Measurements from ENCODE around the gene AGAP3. TPM values are rescaled to one million over a fixed set of nuclear protein-coding genes. Genes with fewer than 3 reads are reported as not detected.

AGAP3 gene
- polyA plus RNA-seq, 1 of the 3 experiments (the other 2 are of a cell fraction): 126 TPM

GRCh38 chr7:151140826-151141225, 54.6 kb downstream of the AGAP3 start:
- Histone ChIP-seq H3K9ac (no peak overlapping the region), H3F3A (replicated peaks; ENCODE audit: insufficient read depth) (peaks cover 6% of the 10 kb centered on the region), H2AFZ (ENCODE audit: low read depth) (no peak overlapping the region), H3K4me2 (no peak overlapping the region), H3K79me2 (ENCODE audit: insufficient read depth) (no peaks in the 10 kb centered on the region), H3K27ac (ENCODE audit: low read depth in 2 of 2, low read length in 1 of 2) (no peak overlapping the region), H3K27me3 (ENCODE audit: insufficient read depth) (no peaks in the 10 kb centered on the region), H3K4me1 (ENCODE audit: control insufficient read depth in 1 of 2, insufficient read depth in 2 of 2, low read depth in 1 of 2, low read length in 1 of 2) (peaks cover 0 to 14% of the 10 kb centered on the region in 2 experiments; a peak in 1 of 4 replicates), H3K9me3 (no peaks in the 10 kb centered on the region), H3K4me3 (ENCODE audit: low read depth in 2 of 2, low read length in 1 of 2) (no peak overlapping the region), H3K9me2 (no peaks in the 10 kb centered on the region), H3K36me3 (replicated peaks in 1 of 2; ENCODE audit: control insufficient read depth in 1 of 2, insufficient read depth in 2 of 2, low read length in 1 of 2) (peaks cover 28 to 83% of the 10 kb centered on the region in 2 experiments), H4K20me1 (ENCODE audit: insufficient read depth) (no peaks in the 10 kb centered on the region)
- CTCF ChIA-PET: interaction anchor here (0.6 to 10.0 kb wide), 8 partner anchors 15 to 34 kb away, joined by 3 to 73 read pairs (median 8); partner anchors contain the start of gene GBX1
- no peak for DNase-seq
- TF ChIP-seq NRF1 (IDR thresholded peaks at IDR 0.05; ENCODE audit: low read depth, low read length) (no peak), MXI1 (IDR thresholded peaks at IDR 0.05; ENCODE audit: low read depth, low read length) (no peak), JUND (IDR thresholded peaks at IDR 0.05) (no peak), ELF1 (IDR thresholded peaks at IDR 0.05) (no peak), NFIC (IDR thresholded peaks at IDR 0.05; ENCODE audit: borderline replicate concordance) (no peak), GATA2 (CRISPR knock-in tag; IDR thresholded peaks at IDR 0.05) (no peak), RFX5 (IDR thresholded peaks at IDR 0.05; ENCODE audit: low read length) (no peak), ZBTB33 (IDR thresholded peaks at IDR 0.05; ENCODE audit: borderline replicate concordance, low read depth) (no peak)
- TF ChIP-seq, protein P1, sequence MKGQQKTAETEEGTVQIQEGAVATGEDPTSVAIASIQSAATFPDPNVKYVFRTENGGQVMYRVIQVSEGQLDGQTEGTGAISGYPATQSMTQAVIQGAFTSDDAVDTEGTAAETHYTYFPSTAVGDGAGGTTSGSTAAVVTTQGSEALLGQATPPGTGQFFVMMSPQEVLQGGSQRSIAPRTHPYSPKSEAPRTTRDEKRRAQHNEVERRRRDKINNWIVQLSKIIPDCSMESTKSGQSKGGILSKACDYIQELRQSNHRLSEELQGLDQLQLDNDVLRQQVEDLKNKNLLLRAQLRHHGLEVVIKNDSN (IDR thresholded peaks at IDR 0.05; ENCODE audit: borderline replicate concordance, low read depth): no peak
- TF ChIP-seq, protein P2, sequence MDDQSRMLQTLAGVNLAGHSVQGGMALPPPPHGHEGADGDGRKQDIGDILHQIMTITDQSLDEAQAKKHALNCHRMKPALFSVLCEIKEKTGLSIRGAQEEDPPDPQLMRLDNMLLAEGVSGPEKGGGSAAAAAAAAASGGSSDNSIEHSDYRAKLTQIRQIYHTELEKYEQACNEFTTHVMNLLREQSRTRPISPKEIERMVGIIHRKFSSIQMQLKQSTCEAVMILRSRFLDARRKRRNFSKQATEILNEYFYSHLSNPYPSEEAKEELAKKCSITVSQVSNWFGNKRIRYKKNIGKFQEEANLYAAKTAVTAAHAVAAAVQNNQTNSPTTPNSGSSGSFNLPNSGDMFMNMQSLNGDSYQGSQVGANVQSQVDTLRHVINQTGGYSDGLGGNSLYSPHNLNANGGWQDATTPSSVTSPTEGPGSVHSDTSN (IDR thresholded peaks at IDR 0.05): no peak
- 97% methylated on average over 6 of the region's 7 CpGs for WGBS (ENCODE audit: low lambda C conversion rate)
- POLR2A ChIA-PET: no interaction called here

DNA sequence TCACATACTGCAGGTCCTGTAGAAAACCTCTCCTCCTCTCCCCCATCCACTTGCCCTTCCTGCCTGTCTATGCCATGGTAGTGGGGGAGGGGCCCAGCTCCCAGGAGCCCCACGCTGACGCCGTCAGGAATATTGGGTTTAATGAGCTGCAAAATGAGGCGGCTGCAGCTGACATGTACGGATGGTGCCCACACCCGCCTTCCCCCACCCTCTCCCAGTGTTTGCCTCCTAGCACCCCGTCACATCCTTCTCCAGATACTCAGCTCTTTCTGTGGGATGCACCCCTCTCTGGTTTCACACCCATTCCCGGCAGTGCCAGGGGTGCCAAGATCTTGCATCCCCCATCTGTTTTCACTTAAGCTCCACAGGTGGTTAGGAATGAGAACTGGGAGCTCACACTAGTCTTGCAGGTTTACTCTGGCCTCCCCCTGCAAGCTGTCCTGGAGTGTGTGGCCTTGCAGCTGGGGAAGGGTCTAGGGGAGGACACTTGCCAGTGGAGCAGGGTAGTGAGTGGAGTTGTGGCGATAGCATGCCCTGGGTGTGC, 55.1 kb downstream of the AGAP3 start:
- peak; percentile 44 for DNase-seq
- H3K4me3 ChIP-seq (ENCODE audit: low read depth in 2 of 2, low read length in 1 of 2): no peak overlapping the region
- H3K79me2 ChIP-seq (ENCODE audit: insufficient read depth): no peaks in the 10 kb centered on the region
- peaks cover 9% of the 10 kb centered on the region for H3F3A ChIP-seq (replicated peaks; ENCODE audit: insufficient read depth)
- H3K9me3 ChIP-seq: no peaks in the 10 kb centered on the region
- peaks cover 0 to 14% of the 10 kb centered on the region in 2 experiments; a peak in 1 of 4 replicates for H3K4me1 ChIP-seq (ENCODE audit: control insufficient read depth in 1 of 2, insufficient read depth in 2 of 2, low read depth in 1 of 2, low read length in 1 of 2)
- no peaks in the 10 kb centered on the region for H4K20me1 ChIP-seq (ENCODE audit: insufficient read depth)
- no peaks in the 10 kb centered on the region for H3K27me3 ChIP-seq (ENCODE audit: insufficient read depth)
- H3K4me2 ChIP-seq: no peak overlapping the region
- no peak overlapping the region for H2AFZ ChIP-seq (ENCODE audit: low read depth)
- POLR2A ChIA-PET: no interaction called here
- no peak overlapping the region for H3K27ac ChIP-seq (ENCODE audit: low read depth in 2 of 2, low read length in 1 of 2)
- no peak overlapping the region for H3K9ac ChIP-seq
- CTCF ChIA-PET: interaction anchor here (0.6 to 10.0 kb wide), 7 partner anchors 14 to 33 kb away, joined by 3 to 73 read pairs (median 7); partner anchors contain the start of gene GBX1
- H3K9me2 ChIP-seq: no peaks in the 10 kb centered on the region
- peaks cover 29 to 78% of the 10 kb centered on the region in 2 experiments for H3K36me3 ChIP-seq (replicated peaks in 1 of 2; ENCODE audit: control insufficient read depth in 1 of 2, insufficient read depth in 2 of 2, low read length in 1 of 2)
- 96% methylated on average over 9 of the region's 9 CpGs for WGBS (ENCODE audit: low lambda C conversion rate)
- TF ChIP-seq MXI1 (IDR thresholded peaks at IDR 0.05; ENCODE audit: low read depth, low read length) (no peak), TEAD4 (IDR thresholded peaks at IDR 0.05; ENCODE audit: borderline replicate concordance, insufficient read depth) (no peak), RCOR1 (IDR thresholded peaks at IDR 0.05; ENCODE audit: low read length) (no peak), CHD2 (IDR thresholded peaks at IDR 0.05; ENCODE audit: low read length, partially characterized antibody) (no peak), ZBTB33 (IDR thresholded peaks at IDR 0.05; ENCODE audit: borderline replicate concordance, low read depth) (no peak), RAD21 (IDR thresholded peaks at IDR 0.05; ENCODE audit: low read length) (no peak), GATA2 (CRISPR knock-in tag; IDR thresholded peaks at IDR 0.05) (no peak), ELF1 (IDR thresholded peaks at IDR 0.05) (no peak), RFX5 (IDR thresholded peaks at IDR 0.05; ENCODE audit: low read length) (no peak), FOXM1 (IDR thresholded peaks at IDR 0.05; ENCODE audit: low read depth) (no peak), CTCF (IDR thresholded peaks at IDR 0.05) (no peak), EP300 (IDR thresholded peaks at IDR 0.05; ENCODE audit: borderline replicate concordance in 1 of 2, low read depth in 1 of 2, low read length in 1 of 2) (no peak), SMC3 (IDR thresholded peaks at IDR 0.05; ENCODE audit: low read depth, low read length) (no peak)
- TF ChIP-seq, protein P2 (IDR thresholded peaks at IDR 0.05): no peak

Measured in SK-N-SH (cell line).